COLO668 (cell line): ENCODE measurements around the gene GUCA1C.

Experiments used
- DNase-seq: peaks from one replicate; lab custom pipeline; 2025; ENCODE audit not compliant: unreplicated experiment; lab: John Stamatoyannopoulos, UW

The GUCA1C gene

GRCh38 chr3:108909799-108910198, 43.9 kb downstream of the GUCA1C start:
- no peak for DNase-seq

- no peak for DNase-seq
These were observed 46.5 kb downstream of the GUCA1C start for GRCh38 chr3:108907194-108907593.

- no peak for DNase-seq
These were observed 54.1 kb downstream of the GUCA1C start for GRCh38 chr3:108899530-108899929.

GRCh38 chr3:108897883-108898282, 55.8 kb downstream of the GUCA1C start:
- DNase-seq, result no peak

- DNase-seq, result no peak
These were observed 58.7 kb downstream of the GUCA1C start for GRCh38 chr3:108894981-108895380.

GRCh38 chr3:108891833-108892232, 61.8 kb downstream of the GUCA1C start:
- DNase-seq, result no peak

- DNase-seq, result no peak
These were observed 65.9 kb downstream of the GUCA1C start for GRCh38 chr3:108887777-108888176.

- no peak for DNase-seq
These were observed 66.6 kb downstream of the GUCA1C start for GRCh38 chr3:108887121-108887520.

- DNase-seq, result no peak
These were observed 70.3 kb downstream of the GUCA1C start for GRCh38 chr3:108883373-108883772.

GRCh38 chr3:108882762-108883161, 70.9 kb downstream of the GUCA1C start:
- no peak for DNase-seq

- DNase-seq, result no peak
These were observed 73.8 kb downstream of the GUCA1C start for GRCh38 chr3:108879915-108880314.

GRCh38 chr3:108877901-108878300, 75.8 kb downstream of the GUCA1C start:
- DNase-seq, result no peak

GRCh38 chr3:108863799-108864135, 89.9 kb downstream of the GUCA1C start:
- DNase-seq, result no peak

- DNase-seq, result no peak
These were observed 90.5 kb downstream of the GUCA1C start for GRCh38 chr3:108862865-108863798.

GRCh38 chr3:108861401-108861800, 92.3 kb downstream of the GUCA1C start:
- no peak for DNase-seq
